Lung (tissue), 12 donors: ENCODE measurements around the gene SLC6A16. TPM values are rescaled to one million over a fixed set of nuclear protein-coding genes. Genes with fewer than 3 reads are reported as not detected.

Experiments used
- ATAC-seq: fragments of 200-7000 bp; cut with Tn5 transposase; one replicate; pipeline ENCODE4 v1.9.1; 2020; ENCODE audit warnings: moderate number of reproducible peaks; ENCODE audit not compliant: insufficient read depth, low FRiP score
- DNase-seq, 3 donors: peaks; one replicate each; pipeline ENCODE4 v3.0.0-alpha.2; 2013 to 2017
- H3K27ac ChIP-seq, 2 donors: one replicate each; pipeline ENCODE4 v1.5.1; 2013; ENCODE audit warnings: mild to moderate bottlenecking in 2 of 2, moderate library complexity in 2 of 2, control low read depth in 1 of 2, inconsistent platforms in 1 of 2, low read depth in 1 of 2, low read length in 1 of 2
- H3K27me3 ChIP-seq, 3 donors: one replicate each; pipeline ENCODE4 v1.5.1; 2013; ENCODE audit warnings: low read length in 2 of 3; ENCODE audit not compliant: control insufficient read depth in 3 of 3, insufficient read depth in 3 of 3
- H3K36me3 ChIP-seq, 4 donors: one replicate each; pipeline ENCODE4 v1.5.1; 2013; ENCODE audit warnings: low read length in 4 of 4, mild to moderate bottlenecking in 1 of 4, moderate library complexity in 1 of 4; ENCODE audit not compliant: control insufficient read depth in 4 of 4, insufficient read depth in 4 of 4
- H3K4me1 ChIP-seq, 5 donors: one replicate each; pipeline ENCODE4 v1.5.1; 2013; ENCODE audit warnings: low read length in 5 of 5, mild to moderate bottlenecking in 2 of 5, moderate library complexity in 1 of 5; ENCODE audit not compliant: control insufficient read depth in 5 of 5, insufficient read depth in 5 of 5
- H3K4me3 ChIP-seq: one replicate; pipeline ENCODE4 v1.5.1; 2013; ENCODE audit warnings: mild to moderate bottlenecking, control low read depth, moderate library complexity
- H3K9ac ChIP-seq, 2 donors: one replicate each; pipeline ENCODE4 v1.5.1; 2013; ENCODE audit warnings: low read length in 2 of 2, control low read depth in 1 of 2; ENCODE audit not compliant: insufficient read depth in 1 of 2
- H3K9me3 ChIP-seq, 4 donors: one replicate each; pipeline ENCODE4 v1.5.1; 2013; ENCODE audit warnings: low read length in 3 of 4, mild to moderate bottlenecking in 1 of 4, moderate library complexity in 1 of 4; ENCODE audit not compliant: control insufficient read depth in 4 of 4, insufficient read depth in 3 of 4
- CTCF ChIP-seq: IDR thresholded peaks from 2 replicates; pipeline ENCODE4 v1.5.1; 2012; ENCODE audit warnings: mild to moderate bottlenecking; ENCODE audit errors: control extremely low read depth, extremely low read depth
- WGBS, 2 donors: extraction: QIAGEN DNeasy Blood & Tissue Kit; methylation state at CpG; one replicate each; pipeline ENCODE4 v1.1.7; 2013; 5-methylcytosine and 5-hydroxymethylcytosine counted together
- polyA plus RNA-seq, 2 donors: library from polyadenylated mRNA; stranded (reverse); fragments of 200-250 nt; gene quantifications; one replicate each; pipeline ENCODE4 v1.2.1, GENCODE V29; 2013
- total RNA-seq, 2 donors: library from RNA; depleted of rRNA in 1 of 2; stranded (reverse); fragments of >200 nt in 1 of 2; gene quantifications; one replicate each; pipeline ENCODE4 v1.2.1, GENCODE V29; 2014 to 2021
- donor health status: control.
- donor health status: control.
- donor health status: Bipolar disorder and iron deficiency.
- donor health status: healthy.
- donor health status: DM: yes; HTN: yes; CAD: no.

Gene SLC6A16
- total and polyA plus RNA-seq, 4 donors: 0.93 to 2.5 (median 2.1) TPM

GRCh38 chr19:49338023-49338677 is 13.2 kb upstream of the SLC6A16 start:
- WGBS, 2 donors: 54 to 79% methylated on average over 34 of the region's 34 CpGs
- Histone ChIP-seq H3K9me3 (no peaks in the 10 kb centered on the region), H3K4me1 (peaks cover 0 to 23% (median 9%) of the 10 kb centered on the region in 5 donors), H3K27ac (no peak overlapping the region), H3K36me3 (peaks cover 7 to 24% (median 17%) of the 10 kb centered on the region in 4 donors), H3K4me3 (no peak overlapping the region), H3K27me3 (no peaks in the 10 kb centered on the region), H3K9ac (no peak overlapping the region)
- no peak for TF ChIP-seq CTCF
- no peak for DNase-seq
- no peak for ATAC-seq

GRCh38 chr19:49337267-49338022 is 12.5 kb upstream of the SLC6A16 start:
- Histone ChIP-seq H3K27ac (no peak overlapping the region), H3K36me3 (peaks cover 6 to 17% (median 12%) of the 10 kb centered on the region in 4 donors), H3K4me1 (peaks cover 0 to 23% (median 9%) of the 10 kb centered on the region in 5 donors), H3K27me3 (no peaks in the 10 kb centered on the region), H3K9me3 (no peaks in the 10 kb centered on the region), H3K9ac (no peak overlapping the region), H3K4me3 (no peak overlapping the region)
- DNase-seq: no peak
- TF ChIP-seq CTCF: no peak
- ATAC-seq: no peak
- WGBS, 2 donors: 80 to 86% methylated on average over 19 of the region's 19 CpGs

- Histone ChIP-seq H3K4me3 (no peak overlapping the region), H3K4me1 (peaks cover 0 to 23% (median 9%) of the 10 kb centered on the region in 5 donors), H3K27me3 (no peaks in the 10 kb centered on the region), H3K36me3 (peaks cover 2 to 13% (median 11%) of the 10 kb centered on the region in 4 donors), H3K9ac (no peak overlapping the region), H3K9me3 (no peaks in the 10 kb centered on the region), H3K27ac (no peak overlapping the region)
- TF ChIP-seq CTCF: no peak
- ATAC-seq (no peak), DNase-seq (no peak)
- WGBS, 2 donors: 87% methylated on average over 10 of the region's 10 CpGs
Measured at GRCh38 chr19:49336482-49337266, 11.7 kb upstream of the SLC6A16 start.
